ENCODE data around the gene KCNE3.

Gene KCNE3
- total RNA-seq, result 0 reads per million in 2 donors

- no peak for DNase-seq
These were observed at the start of gene KCNE3 for GRCh38 chr11:74466916-74467885. TSS of gene KCNE3 (minus strand) at chr11:74467549. CDS start at chr11:74457563, 9,986 bp downstream.

GRCh38 chr11:74507582-74507981 lies 40.2 kb upstream of the KCNE3 start:
- DNase-seq, result no peak

GRCh38 chr11:74506823-74507222 lies 39.5 kb upstream of the KCNE3 start:
- DNase-seq, result no peak

GRCh38 chr11:74505911-74506310 lies 38.6 kb upstream of the KCNE3 start:
- no peak for DNase-seq

- no peak for DNase-seq
These were observed 36.8 kb upstream of the KCNE3 start for GRCh38 chr11:74504100-74504691.

- no peak for DNase-seq
These were observed 27.6 kb upstream of the KCNE3 start for GRCh38 chr11:74494916-74495315.

- DNase-seq, result no peak
These were observed 26.7 kb upstream of the KCNE3 start for GRCh38 chr11:74493791-74494630.

GRCh38 chr11:74492974-74493790 lies 25.8 kb upstream of the KCNE3 start, which contains the start of gene LIPT2:
TSS of gene LIPT2 (minus strand) at chr11:74493724. CDS start at chr11:74493703, 21 bp downstream.
- DNase-seq, result peak; percentile 94

GRCh38 chr11:74492084-74492483 lies 24.7 kb upstream of the KCNE3 start:
- no peak for DNase-seq

GRCh38 chr11:74490941-74491340 lies 23.6 kb upstream of the KCNE3 start:
- DNase-seq, result no peak

GRCh38 chr11:74487875-74488274 lies 20.5 kb upstream of the KCNE3 start:
- no peak for DNase-seq

GRCh38 chr11:74485868-74486267 lies 18.5 kb upstream of the KCNE3 start:
- DNase-seq, result no peak

- DNase-seq, result no peak
These were observed 13.5 kb upstream of the KCNE3 start for GRCh38 chr11:74480688-74481417.

- DNase-seq, result no peak
These were observed 12.4 kb upstream of the KCNE3 start for GRCh38 chr11:74479732-74480123.

- DNase-seq, result no peak
These were observed 11.8 kb upstream of the KCNE3 start for GRCh38 chr11:74478877-74479731.

- no peak for DNase-seq
These were observed 9.2 kb upstream of the KCNE3 start for GRCh38 chr11:74476536-74476935.

GRCh38 chr11:74474316-74474715 lies 7.0 kb upstream of the KCNE3 start:
- no peak for DNase-seq

GRCh38 chr11:74473382-74474173 lies 6.2 kb upstream of the KCNE3 start:
- no peak for DNase-seq

GRCh38 chr11:74471668-74472429 lies 4.5 kb upstream of the KCNE3 start:
- no peak for DNase-seq
